Upper lobe of left lung (tissue), 4 donors: ENCODE data around the gene STOX1.

Experiments used
- POLR2A ChIP-seq, 4 donors: fragments of 450-650 bp; IDR thresholded peaks; one replicate each; pipeline ENCODE4 v1.5.1; 2016 to 2017; ENCODE audit warnings: antibody characterized with exemption in 4 of 4, mild to moderate bottlenecking in 2 of 4
- POLR2AphosphoS5 ChIP-seq, 2 donors: sonication (generic); formaldehyde crosslinking; IDR thresholded peaks; one replicate each; pipeline ENCODE4 v1.5.1; 2017; ENCODE audit warnings: antibody characterized with exemption in 2 of 2
- TF ChIP-seq, protein P1 (sequence below), 6 experiments: fragments of 450-650 bp in 4 of 6; fragments of 200-600 bp in 2 of 6; sonication (generic) in 2 of 6; IDR thresholded peaks; one replicate each; pipeline ENCODE4 v1.5.1; 2016 to 2019; ENCODE audit warnings: antibody characterized with exemption in 6 of 6

DNA sequence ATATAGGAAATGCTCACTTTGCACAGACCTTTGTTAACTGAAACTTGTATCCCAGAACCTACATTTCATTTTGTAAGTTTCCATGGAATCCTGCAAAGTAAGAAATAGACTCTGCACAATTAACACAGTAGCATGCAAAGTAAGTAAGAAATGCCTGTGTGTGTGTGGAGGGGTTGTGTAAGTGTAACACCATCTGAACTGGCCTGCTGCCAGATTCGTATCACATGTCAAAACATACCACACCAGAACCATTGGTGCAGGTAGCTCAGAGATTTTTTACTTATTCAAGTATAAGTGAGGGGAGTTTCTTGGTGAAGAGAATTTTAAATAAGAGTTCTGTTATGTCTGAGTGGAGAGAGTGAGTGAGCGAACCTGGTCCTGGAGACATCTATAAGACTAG is 110.8 kb downstream of the STOX1 start:
- no peak for TF ChIP-seq POLR2A (IDR thresholded peaks at IDR 0.05)
- TF ChIP-seq, protein P1, sequence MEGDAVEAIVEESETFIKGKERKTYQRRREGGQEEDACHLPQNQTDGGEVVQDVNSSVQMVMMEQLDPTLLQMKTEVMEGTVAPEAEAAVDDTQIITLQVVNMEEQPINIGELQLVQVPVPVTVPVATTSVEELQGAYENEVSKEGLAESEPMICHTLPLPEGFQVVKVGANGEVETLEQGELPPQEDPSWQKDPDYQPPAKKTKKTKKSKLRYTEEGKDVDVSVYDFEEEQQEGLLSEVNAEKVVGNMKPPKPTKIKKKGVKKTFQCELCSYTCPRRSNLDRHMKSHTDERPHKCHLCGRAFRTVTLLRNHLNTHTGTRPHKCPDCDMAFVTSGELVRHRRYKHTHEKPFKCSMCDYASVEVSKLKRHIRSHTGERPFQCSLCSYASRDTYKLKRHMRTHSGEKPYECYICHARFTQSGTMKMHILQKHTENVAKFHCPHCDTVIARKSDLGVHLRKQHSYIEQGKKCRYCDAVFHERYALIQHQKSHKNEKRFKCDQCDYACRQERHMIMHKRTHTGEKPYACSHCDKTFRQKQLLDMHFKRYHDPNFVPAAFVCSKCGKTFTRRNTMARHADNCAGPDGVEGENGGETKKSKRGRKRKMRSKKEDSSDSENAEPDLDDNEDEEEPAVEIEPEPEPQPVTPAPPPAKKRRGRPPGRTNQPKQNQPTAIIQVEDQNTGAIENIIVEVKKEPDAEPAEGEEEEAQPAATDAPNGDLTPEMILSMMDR (IDR thresholded peaks at IDR 0.05) = no peak
- no peak for TF ChIP-seq POLR2AphosphoS5 (IDR thresholded peaks at IDR 0.05)
